ENCODE results near the gene N4BP2L2.

N4BP2L2 gene

DNA sequence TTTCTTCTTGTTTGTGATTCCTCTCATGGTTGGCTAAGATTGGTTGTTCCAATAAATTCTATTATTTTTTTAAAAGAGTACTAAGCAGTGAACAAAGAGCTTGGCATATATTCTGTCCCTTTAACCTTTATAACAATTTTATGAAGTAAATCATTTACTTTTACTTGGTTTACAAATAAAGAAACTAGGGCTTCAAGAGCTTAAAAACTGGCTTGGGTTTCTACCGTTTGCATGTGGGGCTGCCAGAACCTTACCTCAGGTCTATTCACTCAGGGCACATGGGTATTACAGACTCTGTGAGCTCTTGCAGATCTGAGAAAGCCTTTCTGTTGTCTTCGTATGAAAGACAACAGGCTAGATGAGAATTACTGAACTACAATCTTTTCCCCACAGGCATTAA is 124.0 kb downstream of the N4BP2L2 start:
- H3K9me3 ChIP-seq (ENCODE audit: control insufficient read depth in 1 of 2, low read length in 2 of 2): peaks cover 1 to 2% of the 10 kb centered on the region in 2 donors
- peaks cover 0 to 3% of the 10 kb centered on the region in 2 donors for H3K4me1 ChIP-seq (ENCODE audit: control insufficient read depth in 1 of 2, insufficient read depth in 2 of 2, low read length in 2 of 2)
- H3K27me3 ChIP-seq (ENCODE audit: control insufficient read depth in 1 of 2, insufficient read depth in 2 of 2, low read length in 2 of 2): no peaks in the 10 kb centered on the region
- H3K36me3 ChIP-seq (ENCODE audit: control insufficient read depth in 1 of 2, insufficient read depth in 2 of 2, low read length in 2 of 2): no peaks in the 10 kb centered on the region
- H3K9ac ChIP-seq (ENCODE audit: low read depth in 1 of 2, low read length in 2 of 2): no peak overlapping the region
- H3K4me3 ChIP-seq (ENCODE audit: low read depth in 1 of 2, low read length in 2 of 2): no peak overlapping the region
- H3K27ac ChIP-seq (ENCODE audit: low read depth, low read length): no peak overlapping the region

DNA sequence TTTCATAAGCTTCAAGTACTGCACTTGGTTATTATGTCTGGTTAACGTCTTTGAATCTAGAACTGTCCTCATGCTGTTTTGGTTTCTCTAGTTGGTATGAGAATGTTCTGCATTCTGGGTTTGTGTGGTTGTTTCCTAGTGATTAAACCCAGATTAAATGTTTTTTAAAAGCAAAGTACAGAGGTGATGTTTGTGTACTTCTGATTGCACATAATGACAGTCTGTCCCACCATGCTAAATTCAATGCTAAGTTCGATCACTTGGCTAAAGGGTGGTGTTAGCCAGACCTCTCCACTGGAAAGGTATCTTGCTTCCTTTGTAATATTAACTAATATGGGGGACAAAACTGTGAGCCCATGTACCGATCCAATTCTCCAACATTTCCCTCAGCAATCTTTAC is 125.3 kb downstream of the N4BP2L2 start:
- H3K36me3 ChIP-seq (ENCODE audit: control insufficient read depth in 1 of 2, insufficient read depth in 2 of 2, low read length in 2 of 2): peaks cover 0 to under 1% of the 10 kb centered on the region in 2 donors
- no peak overlapping the region for H3K9ac ChIP-seq (ENCODE audit: low read depth in 1 of 2, low read length in 2 of 2)
- no peaks in the 10 kb centered on the region for H3K9me3 ChIP-seq (ENCODE audit: control insufficient read depth in 1 of 2, low read length in 2 of 2)
- no peak overlapping the region for H3K27ac ChIP-seq (ENCODE audit: low read depth, low read length)
- H3K27me3 ChIP-seq (ENCODE audit: control insufficient read depth in 1 of 2, insufficient read depth in 2 of 2, low read length in 2 of 2): no peaks in the 10 kb centered on the region
- H3K4me1 ChIP-seq (ENCODE audit: control insufficient read depth in 1 of 2, insufficient read depth in 2 of 2, low read length in 2 of 2): peaks cover 0 to 3% of the 10 kb centered on the region in 2 donors
- no peak overlapping the region for H3K4me3 ChIP-seq (ENCODE audit: low read depth in 1 of 2, low read length in 2 of 2)

GRCh38 chr13:32409561-32410421 is 128.8 kb downstream of the N4BP2L2 start:
- Histone ChIP-seq H3K9ac (ENCODE audit: low read depth in 1 of 2, low read length in 2 of 2) (no peak overlapping the region), H3K27ac (ENCODE audit: low read depth, low read length) (no peak overlapping the region), H3K4me1 (ENCODE audit: control insufficient read depth in 1 of 2, insufficient read depth in 2 of 2, low read length in 2 of 2) (no peaks in the 10 kb centered on the region), H3K4me3 (ENCODE audit: low read depth in 1 of 2, low read length in 2 of 2) (no peak overlapping the region), H3K9me3 (ENCODE audit: control insufficient read depth in 1 of 2, low read length in 2 of 2) (no peaks in the 10 kb centered on the region), H3K27me3 (ENCODE audit: control insufficient read depth in 1 of 2, insufficient read depth in 2 of 2, low read length in 2 of 2) (no peaks in the 10 kb centered on the region), H3K36me3 (ENCODE audit: control insufficient read depth in 1 of 2, insufficient read depth in 2 of 2, low read length in 2 of 2) (peaks cover 5 to 19% of the 10 kb centered on the region in 2 donors)

DNA sequence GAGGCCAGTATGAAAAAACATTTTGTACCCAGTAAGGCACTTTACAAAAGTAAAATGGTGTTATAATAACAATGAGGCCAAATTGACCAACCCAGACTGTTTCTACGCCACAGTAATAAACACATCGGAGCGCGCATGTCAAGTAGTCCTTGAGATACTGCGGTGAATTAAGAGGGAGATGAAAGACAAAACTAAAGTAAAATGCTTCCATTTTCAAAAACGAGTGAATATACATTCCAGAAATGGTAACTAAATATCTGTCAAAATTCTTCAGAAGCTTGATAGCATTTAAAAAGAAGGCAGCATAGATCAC is 129.6 kb downstream of the N4BP2L2 start:
- Histone ChIP-seq H3K27ac (ENCODE audit: low read depth, low read length) (no peak overlapping the region), H3K36me3 (ENCODE audit: control insufficient read depth in 1 of 2, insufficient read depth in 2 of 2, low read length in 2 of 2) (peaks cover 7 to 21% of the 10 kb centered on the region in 2 donors), H3K4me3 (ENCODE audit: low read depth in 1 of 2, low read length in 2 of 2) (no peak overlapping the region)

DNA sequence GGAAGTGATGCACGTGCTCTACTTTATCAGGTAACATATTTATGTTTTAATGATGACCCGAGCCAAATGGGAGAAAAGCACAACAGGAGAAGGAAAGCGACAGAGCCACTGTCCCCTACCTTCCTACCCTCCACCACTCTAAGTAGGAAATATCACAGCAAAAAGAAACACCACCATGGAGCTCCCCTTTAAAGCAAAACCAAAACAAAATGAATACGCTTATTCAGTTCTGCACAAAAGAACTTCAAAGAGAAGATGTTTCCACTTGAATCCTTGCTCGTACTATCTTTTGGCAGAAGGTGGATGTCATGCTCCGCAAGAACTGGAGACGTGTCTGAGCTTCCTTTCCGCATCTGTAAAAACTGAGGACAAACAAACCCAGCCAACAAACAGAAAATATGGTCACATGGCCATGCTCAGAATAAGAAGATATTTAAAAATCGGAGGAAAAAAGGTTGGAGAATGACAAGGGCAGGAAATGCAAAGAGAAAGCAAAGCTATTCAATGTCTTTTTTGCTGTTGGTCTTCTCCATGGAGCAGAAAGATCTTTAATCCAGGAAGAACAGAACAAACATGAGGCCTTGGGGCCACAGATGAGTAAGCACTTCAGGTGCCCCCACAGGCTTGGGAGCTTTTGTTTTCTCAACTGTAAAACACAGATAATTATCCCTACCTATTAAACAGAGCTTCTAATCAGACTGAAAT is 130.1 kb downstream of the N4BP2L2 start:
- Histone ChIP-seq H3K9ac (ENCODE audit: low read depth in 1 of 2, low read length in 2 of 2) (no peak overlapping the region), H3K4me3 (ENCODE audit: low read depth in 1 of 2, low read length in 2 of 2) (no peak overlapping the region), H3K27ac (ENCODE audit: low read depth, low read length) (no peak overlapping the region), H3K4me1 (ENCODE audit: control insufficient read depth in 1 of 2, insufficient read depth in 2 of 2, low read length in 2 of 2) (no peaks in the 10 kb centered on the region), H3K9me3 (ENCODE audit: control insufficient read depth in 1 of 2, low read length in 2 of 2) (no peaks in the 10 kb centered on the region), H3K27me3 (ENCODE audit: control insufficient read depth in 1 of 2, insufficient read depth in 2 of 2, low read length in 2 of 2) (no peaks in the 10 kb centered on the region), H3K36me3 (ENCODE audit: control insufficient read depth in 1 of 2, insufficient read depth in 2 of 2, low read length in 2 of 2) (peaks cover 11 to 22% of the 10 kb centered on the region in 2 donors)

More for the DNA sequence above, 129.6 kb downstream of the N4BP2L2 start:
- Histone ChIP-seq H3K27me3 (ENCODE audit: control insufficient read depth in 1 of 2, insufficient read depth in 2 of 2, low read length in 2 of 2) (no peaks in the 10 kb centered on the region), H3K9ac (ENCODE audit: low read depth in 1 of 2, low read length in 2 of 2) (no peak overlapping the region), H3K4me1 (ENCODE audit: control insufficient read depth in 1 of 2, insufficient read depth in 2 of 2, low read length in 2 of 2) (no peaks in the 10 kb centered on the region), H3K9me3 (ENCODE audit: control insufficient read depth in 1 of 2, low read length in 2 of 2) (no peaks in the 10 kb centered on the region)

- Histone ChIP-seq H3K4me1 (ENCODE audit: control insufficient read depth in 1 of 2, insufficient read depth in 2 of 2, low read length in 2 of 2) (no peaks in the 10 kb centered on the region), H3K27ac (ENCODE audit: low read depth, low read length) (no peak overlapping the region), H3K36me3 (ENCODE audit: control insufficient read depth in 1 of 2, insufficient read depth in 2 of 2, low read length in 2 of 2) (peaks cover 13 to 27% of the 10 kb centered on the region in 2 donors), H3K4me3 (ENCODE audit: low read depth in 1 of 2, low read length in 2 of 2) (no peak overlapping the region), H3K9ac (ENCODE audit: low read depth in 1 of 2, low read length in 2 of 2) (no peak overlapping the region), H3K9me3 (ENCODE audit: control insufficient read depth in 1 of 2, low read length in 2 of 2) (no peaks in the 10 kb centered on the region), H3K27me3 (ENCODE audit: control insufficient read depth in 1 of 2, insufficient read depth in 2 of 2, low read length in 2 of 2) (no peaks in the 10 kb centered on the region)
Measured at GRCh38 chr13:32407854-32408253, 130.7 kb downstream of the N4BP2L2 start.

DNA sequence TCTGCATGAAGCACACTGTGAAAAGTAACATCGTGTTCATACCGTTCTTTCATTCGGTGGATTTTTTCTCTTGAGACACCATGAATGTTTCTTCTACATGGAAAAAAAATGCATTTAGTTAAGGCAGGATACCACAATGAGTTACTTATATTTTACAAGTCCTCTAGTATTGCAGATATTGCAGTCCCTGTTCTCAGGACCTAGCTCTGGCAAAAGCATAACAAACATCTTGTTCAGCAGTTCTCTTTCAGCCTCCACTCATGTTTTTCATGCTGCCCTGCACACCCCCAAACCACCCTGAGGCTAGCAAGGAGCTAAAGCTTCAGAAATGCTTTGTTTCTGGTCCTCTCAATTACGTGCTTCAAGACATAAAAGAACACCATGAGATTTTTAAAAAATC is 135.5 kb downstream of the N4BP2L2 start:
- Histone ChIP-seq H3K9ac (ENCODE audit: low read depth in 1 of 2, low read length in 2 of 2) (no peak overlapping the region), H3K9me3 (ENCODE audit: control insufficient read depth in 1 of 2, low read length in 2 of 2) (no peaks in the 10 kb centered on the region), H3K4me3 (ENCODE audit: low read depth in 1 of 2, low read length in 2 of 2) (no peak overlapping the region), H3K36me3 (ENCODE audit: control insufficient read depth in 1 of 2, insufficient read depth in 2 of 2, low read length in 2 of 2) (peaks cover 17 to 34% of the 10 kb centered on the region in 2 donors), H3K4me1 (ENCODE audit: control insufficient read depth in 1 of 2, insufficient read depth in 2 of 2, low read length in 2 of 2) (no peaks in the 10 kb centered on the region), H3K27ac (ENCODE audit: low read depth, low read length) (no peak overlapping the region), H3K27me3 (ENCODE audit: control insufficient read depth in 1 of 2, insufficient read depth in 2 of 2, low read length in 2 of 2) (no peaks in the 10 kb centered on the region)

GRCh38 chr13:32391101-32391619 is 147.4 kb downstream of the N4BP2L2 start:
- Histone ChIP-seq H3K4me3 (ENCODE audit: low read depth in 1 of 2, low read length in 2 of 2) (no peak overlapping the region), H3K9ac (ENCODE audit: low read depth in 1 of 2, low read length in 2 of 2) (no peak overlapping the region), H3K27me3 (ENCODE audit: control insufficient read depth in 1 of 2, insufficient read depth in 2 of 2, low read length in 2 of 2) (no peaks in the 10 kb centered on the region), H3K9me3 (ENCODE audit: control insufficient read depth in 1 of 2, low read length in 2 of 2) (no peaks in the 10 kb centered on the region), H3K4me1 (ENCODE audit: control insufficient read depth in 1 of 2, insufficient read depth in 2 of 2, low read length in 2 of 2) (no peaks in the 10 kb centered on the region), H3K27ac (ENCODE audit: low read depth, low read length) (no peak overlapping the region), H3K36me3 (ENCODE audit: control insufficient read depth in 1 of 2, insufficient read depth in 2 of 2, low read length in 2 of 2) (no peaks in the 10 kb centered on the region)

GRCh38 chr13:32390484-32390883 is 148.1 kb downstream of the N4BP2L2 start:
- Histone ChIP-seq H3K4me1 (ENCODE audit: control insufficient read depth in 1 of 2, insufficient read depth in 2 of 2, low read length in 2 of 2) (no peaks in the 10 kb centered on the region), H3K9ac (ENCODE audit: low read depth in 1 of 2, low read length in 2 of 2) (no peak overlapping the region), H3K27ac (ENCODE audit: low read depth, low read length) (no peak overlapping the region), H3K9me3 (ENCODE audit: control insufficient read depth in 1 of 2, low read length in 2 of 2) (no peaks in the 10 kb centered on the region), H3K36me3 (ENCODE audit: control insufficient read depth in 1 of 2, insufficient read depth in 2 of 2, low read length in 2 of 2) (no peaks in the 10 kb centered on the region), H3K27me3 (ENCODE audit: control insufficient read depth in 1 of 2, insufficient read depth in 2 of 2, low read length in 2 of 2) (no peaks in the 10 kb centered on the region), H3K4me3 (ENCODE audit: low read depth in 1 of 2, low read length in 2 of 2) (no peak overlapping the region)

- no peaks in the 10 kb centered on the region for H3K36me3 ChIP-seq (ENCODE audit: control insufficient read depth in 1 of 2, insufficient read depth in 2 of 2, low read length in 2 of 2)
- H3K27me3 ChIP-seq (ENCODE audit: control insufficient read depth in 1 of 2, insufficient read depth in 2 of 2, low read length in 2 of 2): no peaks in the 10 kb centered on the region
- H3K9ac ChIP-seq (ENCODE audit: low read depth in 1 of 2, low read length in 2 of 2): no peak overlapping the region
- no peaks in the 10 kb centered on the region for H3K4me1 ChIP-seq (ENCODE audit: control insufficient read depth in 1 of 2, insufficient read depth in 2 of 2, low read length in 2 of 2)
- no peak overlapping the region for H3K4me3 ChIP-seq (ENCODE audit: low read depth in 1 of 2, low read length in 2 of 2)
- no peak overlapping the region for H3K27ac ChIP-seq (ENCODE audit: low read depth, low read length)
- H3K9me3 ChIP-seq (ENCODE audit: control insufficient read depth in 1 of 2, low read length in 2 of 2): no peaks in the 10 kb centered on the region
Measured at GRCh38 chr13:32390048-32390447, 148.5 kb downstream of the N4BP2L2 start.
